Uterus (tissue), 4 donors: ENCODE results near the gene ZNF750. TPM values are rescaled to one million over a fixed set of nuclear protein-coding genes. Genes with fewer than 3 reads are reported as not detected.

Source experiments
- DNase-seq, 2 donors: peaks; one replicate each; pipeline ENCODE4 v3.0.0-alpha.2; 2019 to 2020
- H3K27ac ChIP-seq, 2 donors: fragments of 200-600 bp; sonication (generic); 1 replicate in 1 of 2; 2 replicates in 1 of 2; pipeline ENCODE4 v1.5.1; 2016 to 2018
- H3K27me3 ChIP-seq, 2 donors: fragments of 200-600 bp; sonication (generic); one replicate each; pipeline ENCODE4 v1.5.1; 2018 to 2019; ENCODE audit warnings: control low read depth in 1 of 2
- H3K36me3 ChIP-seq, 2 donors: fragments of 200-600 bp; sonication (generic); one replicate each; pipeline ENCODE4 v1.5.1; 2019; ENCODE audit warnings: control low read depth in 1 of 2
- H3K4me1 ChIP-seq, 2 donors: fragments of 200-600 bp; sonication (generic); one replicate each; pipeline ENCODE4 v1.5.1; 2018 to 2019; ENCODE audit warnings: control low read depth in 1 of 2
- H3K4me3 ChIP-seq, 2 donors: fragments of 200-600 bp; sonication (generic); 1 replicate in 1 of 2; 2 replicates in 1 of 2; pipeline ENCODE4 v1.5.1; 2018 to 2019; ENCODE audit warnings: mild to moderate bottlenecking in 1 of 2
- H3K9me3 ChIP-seq, 2 donors: fragments of 200-600 bp; sonication (generic); one replicate each; pipeline ENCODE4 v1.5.1; 2019; ENCODE audit warnings: control low read depth in 1 of 2
- CTCF ChIP-seq, 4 experiments: fragments of 200-600 bp in 2 of 4; fragments of 450-650 bp in 2 of 4; sonication (generic) in 2 of 4; IDR thresholded peaks; one replicate each; pipeline ENCODE4 v1.5.1; 2016 to 2019; ENCODE audit warnings: antibody characterized with exemption in 4 of 4, mild to moderate bottlenecking in 2 of 4, moderate library complexity in 1 of 4
- POLR2A ChIP-seq, 2 donors: fragments of 450-650 bp; IDR thresholded peaks; one replicate each; pipeline ENCODE4 v1.6.1; 2016; ENCODE audit warnings: antibody characterized with exemption in 2 of 2, mild to moderate bottlenecking in 1 of 2, moderate library complexity in 1 of 2
- intact Hi-C: fragments of 100-400 bp; cut with DNase I; formaldehyde crosslinking; loops from one replicate; pipeline ENCODE4 v1.15.1; 2023; ENCODE audit warnings: low total_unique reads
- total RNA-seq, 4 donors: library from RNA; depleted of rRNA in 3 of 4; stranded (reverse); fragments of >200 nt in 3 of 4; gene quantifications; one replicate each; pipeline versions ENCODE4 v1.1.0 to v1.2.4, GENCODE V29; 2014 to 2023
- donor health status: DM: yes; HTN: yes; CAD: no.

Gene ZNF750
- total RNA-seq, 4 donors from 2014 or later, result under 0.01 to 0.07 TPM; not detected in 2

GRCh38 chr17:82832881-82833475 is 6.8 kb downstream of the ZNF750 start:
- no peak for DNase-seq
- no peaks in the 10 kb centered on the region for H3K27me3 ChIP-seq
- no peaks in the 10 kb centered on the region for H3K36me3 ChIP-seq
- intact Hi-C loops, result no loop called here
- H3K27ac ChIP-seq, result no peak overlapping the region
- no peaks in the 10 kb centered on the region for H3K9me3 ChIP-seq
- TF ChIP-seq CTCF (IDR thresholded peaks at IDR 0.05), result no peak
- no peak for TF ChIP-seq POLR2A (IDR thresholded peaks at IDR 0.05)
- no peak overlapping the region for H3K4me3 ChIP-seq
- no peaks in the 10 kb centered on the region for H3K4me1 ChIP-seq

- Histone ChIP-seq H3K9me3 (no peaks in the 10 kb centered on the region), H3K4me1 (no peaks in the 10 kb centered on the region), H3K27ac (no peak overlapping the region), H3K36me3 (no peaks in the 10 kb centered on the region), H3K4me3 (no peak overlapping the region), H3K27me3 (no peaks in the 10 kb centered on the region)
- TF ChIP-seq CTCF (IDR thresholded peaks at IDR 0.05) (no peak), POLR2A (IDR thresholded peaks at IDR 0.05) (no peak)
- DNase-seq, result no peak
- intact Hi-C loops, result no loop called here
Measured at GRCh38 chr17:82832411-82832810, 7.4 kb downstream of the ZNF750 start.

GRCh38 chr17:82831818-82832200 is 8.0 kb downstream of the ZNF750 start:
- no peaks in the 10 kb centered on the region for H3K36me3 ChIP-seq
- no peaks in the 10 kb centered on the region for H3K27me3 ChIP-seq
- no peak overlapping the region for H3K4me3 ChIP-seq
- H3K27ac ChIP-seq, result no peak overlapping the region
- H3K9me3 ChIP-seq, result no peaks in the 10 kb centered on the region
- DNase-seq, result no peak
- intact Hi-C loops, result no loop called here
- no peaks in the 10 kb centered on the region for H3K4me1 ChIP-seq
- no peak for TF ChIP-seq POLR2A (IDR thresholded peaks at IDR 0.05)
- no peak for TF ChIP-seq CTCF (IDR thresholded peaks at IDR 0.05)

- Histone ChIP-seq H3K36me3 (no peaks in the 10 kb centered on the region), H3K9me3 (no peaks in the 10 kb centered on the region), H3K27me3 (no peaks in the 10 kb centered on the region), H3K27ac (no peak overlapping the region), H3K4me1 (no peaks in the 10 kb centered on the region), H3K4me3 (no peak overlapping the region)
- intact Hi-C loops, result no loop called here
- DNase-seq, result no peak
- no peak for TF ChIP-seq POLR2A (IDR thresholded peaks at IDR 0.05)
- TF ChIP-seq CTCF (IDR thresholded peaks at IDR 0.05), result no peak
Measured at GRCh38 chr17:82831041-82831817, 8.6 kb downstream of the ZNF750 start.

- H3K9me3 ChIP-seq, result no peaks in the 10 kb centered on the region
- DNase-seq, result peak; percentile 47 to 69
- intact Hi-C loops, result no loop called here
- no peaks in the 10 kb centered on the region for H3K4me1 ChIP-seq
- H3K27ac ChIP-seq, result no peak overlapping the region
- no peak for TF ChIP-seq CTCF (IDR thresholded peaks at IDR 0.05)
- TF ChIP-seq POLR2A (IDR thresholded peaks at IDR 0.05), result no peak
- H3K36me3 ChIP-seq, result no peaks in the 10 kb centered on the region
- no peaks in the 10 kb centered on the region for H3K27me3 ChIP-seq
- H3K4me3 ChIP-seq, result no peak overlapping the region
Measured at GRCh38 chr17:82830249-82830661, 9.6 kb downstream of the ZNF750 start.
